Measurements from ENCODE around the gene ETFA. TPM values are rescaled to one million over a fixed set of nuclear protein-coding genes. Genes with fewer than 3 reads are reported as not detected.

ETFA gene
- total RNA-seq, 1 donor from 2014 or later = 157 TPM

GRCh38 chr15:76173317-76173834, 137.9 kb downstream of the ETFA start:
- intact Hi-C loops (cut with micrococcal nuclease) = no loop called here
- Mint-ChIP-seq H3K4me3 (ENCODE audit: low read depth) (no peak overlapping the region), H3K36me3 (ENCODE audit: low read depth) (no peaks in the 10 kb centered on the region), H3K27me3 (ENCODE audit: low read depth) (peaks cover 19% of the 10 kb centered on the region), H3K9me3 (no peaks in the 10 kb centered on the region), H3K4me1 (ENCODE audit: low read depth) (no peaks in the 10 kb centered on the region), H3K27ac (no peak overlapping the region)
- no peak for DNase-seq (ENCODE audit: low spot score)

- H3K27ac Mint-ChIP-seq = no peak overlapping the region
- H3K27me3 Mint-ChIP-seq (ENCODE audit: low read depth) = peaks cover 13% of the 10 kb centered on the region
- no peaks in the 10 kb centered on the region for H3K9me3 Mint-ChIP-seq
- no peaks in the 10 kb centered on the region for H3K4me1 Mint-ChIP-seq (ENCODE audit: low read depth)
- intact Hi-C loops (cut with micrococcal nuclease) = no loop called here
- no peak for DNase-seq (ENCODE audit: low spot score)
- H3K36me3 Mint-ChIP-seq (ENCODE audit: low read depth) = no peaks in the 10 kb centered on the region
- H3K4me3 Mint-ChIP-seq (ENCODE audit: low read depth) = no peak overlapping the region
Measured at GRCh38 chr15:76172782-76173181, 138.5 kb downstream of the ETFA start.

- Mint-ChIP-seq H3K9me3 (no peaks in the 10 kb centered on the region), H3K4me1 (ENCODE audit: low read depth) (no peaks in the 10 kb centered on the region), H3K27me3 (ENCODE audit: low read depth) (peaks cover 8% of the 10 kb centered on the region), H3K27ac (no peak overlapping the region), H3K36me3 (ENCODE audit: low read depth) (no peaks in the 10 kb centered on the region), H3K4me3 (ENCODE audit: low read depth) (no peak overlapping the region)
- intact Hi-C loops (cut with micrococcal nuclease) = no loop called here
- DNase-seq (ENCODE audit: low spot score) = no peak
Measured at GRCh38 chr15:76169911-76170800, 141.1 kb downstream of the ETFA start.

DNA sequence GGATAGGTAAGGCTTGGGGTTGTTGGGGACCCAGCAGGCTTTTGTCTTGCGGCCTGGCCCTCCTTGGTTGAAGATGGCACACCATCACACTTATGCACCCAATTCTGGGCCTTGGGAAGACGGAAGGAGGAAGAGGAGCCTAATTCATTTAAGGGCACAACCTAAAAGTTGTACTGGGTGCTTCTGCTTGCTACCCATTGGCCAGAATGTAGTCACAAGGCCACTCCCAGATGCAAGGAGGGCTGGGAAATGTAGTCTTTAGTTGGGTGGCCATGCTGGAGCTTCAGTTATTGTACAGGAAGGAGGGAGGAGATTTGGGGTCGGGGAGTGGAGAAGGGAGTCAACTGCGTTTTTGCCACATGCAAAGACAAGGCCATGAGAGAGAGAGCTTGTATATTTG, 142.3 kb downstream of the ETFA start:
- no peaks in the 10 kb centered on the region for H3K36me3 Mint-ChIP-seq (ENCODE audit: low read depth)
- H3K4me3 Mint-ChIP-seq (ENCODE audit: low read depth) = no peak overlapping the region
- intact Hi-C loops (cut with micrococcal nuclease) = no loop called here
- H3K27ac Mint-ChIP-seq = no peak overlapping the region
- H3K4me1 Mint-ChIP-seq (ENCODE audit: low read depth) = no peaks in the 10 kb centered on the region
- DNase-seq (ENCODE audit: low spot score) = no peak
- no peaks in the 10 kb centered on the region for H3K9me3 Mint-ChIP-seq
- peaks cover 8% of the 10 kb centered on the region for H3K27me3 Mint-ChIP-seq (ENCODE audit: low read depth)

- no peaks in the 10 kb centered on the region for H3K36me3 Mint-ChIP-seq (ENCODE audit: low read depth)
- peaks cover 8% of the 10 kb centered on the region for H3K27me3 Mint-ChIP-seq (ENCODE audit: low read depth)
- intact Hi-C loops (cut with micrococcal nuclease) = no loop called here
- H3K9me3 Mint-ChIP-seq = no peaks in the 10 kb centered on the region
- H3K4me1 Mint-ChIP-seq (ENCODE audit: low read depth) = no peaks in the 10 kb centered on the region
- H3K4me3 Mint-ChIP-seq (ENCODE audit: low read depth) = no peak overlapping the region
- no peak overlapping the region for H3K27ac Mint-ChIP-seq
- no peak for DNase-seq (ENCODE audit: low spot score)
Measured at GRCh38 chr15:76168237-76168984, 142.9 kb downstream of the ETFA start.

- Mint-ChIP-seq H3K27me3 (ENCODE audit: low read depth) (peaks cover 6% of the 10 kb centered on the region), H3K36me3 (ENCODE audit: low read depth) (no peaks in the 10 kb centered on the region), H3K9me3 (no peaks in the 10 kb centered on the region), H3K4me3 (ENCODE audit: low read depth) (no peak overlapping the region), H3K4me1 (ENCODE audit: low read depth) (no peaks in the 10 kb centered on the region), H3K27ac (no peak overlapping the region)
- DNase-seq (ENCODE audit: low spot score) = no peak
- intact Hi-C loops (cut with micrococcal nuclease) = no loop called here
Measured at GRCh38 chr15:76165951-76166350, 145.3 kb downstream of the ETFA start.

Other genes with a start within 250 kb of the ETFA start
- 1.4 and 1.8 TPM in 2 replicates for gene ISL2, start 25.3 kb upstream of the ETFA start, total RNA-seq